Skin of body (tissue), 2 donors: Measurements from ENCODE around the gene NUPR1. TPM values are rescaled to one million over a fixed set of nuclear protein-coding genes. Genes with fewer than 3 reads are reported as not detected.
A peak's percentile ranks its signal among the peaks of the same experiment; 100 is the strongest.
"Not testable (repeated sequence)": the region's sequence is repeated elsewhere in the genome, so short reads cannot be mapped to it uniquely, and the experiment has no call there.

Experiments
- DNase-seq: peaks from one replicate; lab custom pipeline; 2025; lab: John Stamatoyannopoulos, UW
- total RNA-seq: library from RNA; depleted of rRNA; stranded (reverse); fragments of >200 nt; gene quantifications from one replicate; pipeline ENCODE4 v1.2.3, GENCODE V29; 2014

NUPR1 gene
- total RNA-seq, 1 donor from 2014 or later, result 8.4 TPM

DNA sequence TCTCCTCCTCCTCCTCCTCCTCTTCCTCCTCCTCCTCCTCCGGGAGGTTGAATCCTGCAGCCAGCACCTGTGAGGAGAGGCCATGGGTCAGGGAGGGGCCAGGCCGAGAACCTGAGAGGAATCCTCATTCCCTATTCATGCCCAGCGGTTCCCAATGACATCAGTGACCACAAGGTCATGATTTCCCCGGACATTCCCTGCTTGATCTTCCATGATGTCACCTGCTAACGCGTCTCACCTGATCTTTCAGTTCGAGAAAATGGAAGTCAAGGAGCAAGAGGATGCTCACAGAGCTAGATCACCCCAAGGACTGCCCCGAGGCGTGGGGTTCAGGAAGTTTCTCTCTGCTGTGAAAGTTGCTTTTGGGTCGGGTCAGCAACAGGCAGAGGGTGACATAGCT lies 38.9 kb downstream of the NUPR1 start:
- no peak for DNase-seq

DNA sequence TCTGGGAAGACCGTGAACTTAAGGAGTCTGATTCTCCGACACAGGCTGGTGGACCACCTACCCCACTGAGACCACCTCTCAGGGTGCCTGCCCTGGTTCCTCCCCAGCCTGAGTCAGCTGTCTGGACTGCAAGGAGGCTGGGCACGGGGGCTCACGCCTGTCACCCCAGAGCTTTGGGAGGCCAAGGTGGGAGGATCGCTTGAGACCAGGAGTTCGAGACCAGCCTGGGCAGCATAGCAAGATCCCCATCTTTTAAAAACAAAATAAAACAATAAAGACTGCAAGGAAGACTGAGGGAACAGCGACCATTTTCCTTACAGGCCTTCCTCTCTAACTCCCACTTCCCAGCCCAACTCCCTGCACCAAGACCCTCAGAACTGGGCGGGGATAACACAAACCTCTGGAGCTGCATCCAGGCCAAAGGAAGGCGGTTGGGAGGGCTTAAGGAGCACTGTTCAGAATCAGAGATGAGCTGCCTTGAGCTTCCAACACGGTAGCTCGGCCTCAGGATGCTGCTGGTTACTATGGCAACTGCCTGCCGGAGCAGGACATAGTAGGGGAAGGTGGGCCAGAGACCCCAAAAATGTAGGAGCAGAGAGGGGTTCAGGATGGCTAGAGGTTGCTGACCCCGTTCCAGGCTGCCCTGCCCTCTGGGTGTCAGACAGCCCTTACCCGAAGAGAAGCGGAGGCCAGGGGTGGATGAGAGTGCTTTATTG lies 40.0 kb downstream of the NUPR1 start:
- no peak for DNase-seq

DNA sequence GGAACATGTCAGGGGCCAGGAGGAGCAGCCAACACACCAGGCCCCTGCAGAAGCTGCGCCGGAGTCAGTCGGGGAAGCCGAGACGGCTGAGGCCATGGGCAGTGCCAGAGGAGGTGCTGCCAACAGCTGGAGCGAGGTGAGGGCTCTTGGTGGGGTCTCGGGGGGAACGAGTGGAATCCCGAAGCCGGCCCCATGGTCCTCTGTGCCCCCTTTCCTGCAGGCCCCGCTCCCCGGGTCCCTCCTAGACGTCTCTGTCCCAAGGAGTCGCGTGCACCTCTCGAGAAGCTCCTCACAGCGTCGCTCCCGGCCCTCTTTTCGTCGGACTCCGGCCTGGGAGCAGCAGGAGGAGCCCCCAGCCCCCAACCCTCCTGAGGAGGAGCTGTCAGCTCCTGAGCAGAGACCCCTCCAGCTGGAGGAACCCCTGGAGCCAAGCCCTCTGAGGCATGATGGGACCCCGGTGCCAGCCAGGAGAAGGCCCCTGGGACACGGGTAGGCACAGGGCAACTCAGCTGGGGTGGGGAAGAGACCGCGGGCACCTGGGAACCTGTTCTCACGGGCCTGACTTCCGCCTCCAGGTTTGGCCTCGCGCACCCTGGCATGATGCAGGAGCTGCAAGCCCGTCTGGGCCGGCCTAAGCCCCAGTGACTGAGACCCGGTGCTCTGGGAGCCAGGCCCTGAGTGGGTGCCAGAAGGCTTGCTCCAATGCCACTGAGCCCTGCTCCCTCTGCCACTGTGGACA lies 40.7 kb downstream of the NUPR1 start:
- DNase-seq, result no peak

DNA sequence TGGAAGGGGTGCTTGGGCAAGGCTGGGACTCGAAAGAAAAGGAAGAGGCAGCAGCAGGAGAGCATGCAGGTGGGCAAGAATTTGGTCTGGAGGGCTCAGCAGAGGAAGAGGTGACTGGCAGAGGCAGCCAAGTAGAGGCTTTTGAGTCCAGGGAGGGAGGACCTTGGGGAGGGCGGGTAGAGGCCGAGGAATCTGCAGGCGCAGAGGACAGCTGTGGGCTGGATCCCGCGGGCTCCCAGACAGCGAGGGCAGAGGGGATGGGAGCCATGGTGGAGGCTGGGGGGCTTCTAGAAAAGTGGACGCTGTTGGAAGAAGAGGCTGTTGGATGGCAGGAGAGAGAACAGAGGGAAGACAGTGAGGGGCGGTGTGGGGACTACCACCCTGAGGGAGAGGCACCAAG lies 41.4 kb downstream of the NUPR1 start:
- no peak for DNase-seq

DNA sequence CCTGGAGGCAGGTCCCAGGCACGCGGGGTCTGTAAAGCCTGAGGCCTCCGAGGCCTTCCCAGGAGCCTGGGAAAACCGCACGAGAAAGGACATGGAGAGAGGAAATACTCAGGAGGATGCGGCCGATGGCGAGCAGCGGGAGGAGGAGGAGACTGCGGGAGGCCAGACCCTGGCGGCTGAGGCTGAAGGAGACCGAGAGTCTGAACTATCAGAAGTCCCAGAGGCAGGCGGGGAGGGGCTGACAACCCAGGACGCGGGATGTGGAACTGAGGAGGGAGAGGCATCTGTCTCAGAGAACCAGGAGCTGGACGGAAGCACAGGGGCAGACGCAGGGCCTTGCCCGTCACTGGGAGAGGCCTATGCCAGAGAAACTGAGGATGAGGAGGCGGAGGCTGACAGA lies 41.9 kb downstream of the NUPR1 start:
- no peak for DNase-seq

DNA sequence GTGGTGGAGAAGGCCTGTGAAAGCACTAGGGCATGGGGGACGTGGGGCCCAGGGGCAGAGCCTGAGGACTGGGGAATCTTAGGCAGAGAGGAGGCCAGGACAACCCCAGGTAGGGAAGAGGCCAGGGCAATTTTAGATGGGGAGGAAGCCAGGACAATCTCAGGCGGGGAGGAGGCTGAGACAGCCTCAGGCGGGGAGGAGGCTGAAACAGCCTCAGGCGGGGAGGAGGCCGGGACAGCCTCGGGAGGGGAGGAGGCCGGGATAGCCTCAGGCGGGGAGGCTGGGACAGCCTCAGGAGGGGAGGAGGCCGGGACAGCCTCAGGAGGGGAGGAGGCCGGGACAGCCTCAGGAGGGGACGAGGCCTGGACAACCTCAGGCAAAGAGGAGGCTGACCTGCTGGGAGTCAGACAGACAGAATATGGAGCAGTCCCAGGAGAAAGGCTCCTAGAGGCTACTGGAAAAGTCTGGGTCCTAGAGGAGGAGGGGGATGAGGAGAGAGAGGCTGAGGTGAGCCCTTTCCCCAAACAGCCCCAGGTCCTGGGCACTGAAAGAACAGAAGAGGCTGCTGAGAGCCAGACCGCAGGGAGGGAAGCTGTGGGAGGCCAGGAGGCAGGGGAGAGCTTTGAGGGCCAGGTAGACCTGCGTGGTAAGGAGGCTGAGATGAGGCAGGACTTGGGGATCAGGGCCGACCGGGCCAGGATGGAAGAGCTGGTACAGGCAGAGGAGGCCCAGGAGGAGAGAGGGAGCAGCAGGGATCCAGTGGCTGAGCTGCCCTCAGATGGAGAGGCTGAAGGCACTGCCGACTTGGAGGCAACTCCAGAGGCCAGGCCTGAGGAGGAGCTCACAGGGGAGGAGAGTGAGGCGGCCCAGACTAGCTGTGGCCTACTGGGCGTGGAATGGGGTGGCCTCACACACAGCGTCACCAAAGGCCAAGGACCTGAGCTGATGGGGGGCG lies 42.7 kb downstream of the NUPR1 start:
- DNase-seq, result no peak

DNA sequence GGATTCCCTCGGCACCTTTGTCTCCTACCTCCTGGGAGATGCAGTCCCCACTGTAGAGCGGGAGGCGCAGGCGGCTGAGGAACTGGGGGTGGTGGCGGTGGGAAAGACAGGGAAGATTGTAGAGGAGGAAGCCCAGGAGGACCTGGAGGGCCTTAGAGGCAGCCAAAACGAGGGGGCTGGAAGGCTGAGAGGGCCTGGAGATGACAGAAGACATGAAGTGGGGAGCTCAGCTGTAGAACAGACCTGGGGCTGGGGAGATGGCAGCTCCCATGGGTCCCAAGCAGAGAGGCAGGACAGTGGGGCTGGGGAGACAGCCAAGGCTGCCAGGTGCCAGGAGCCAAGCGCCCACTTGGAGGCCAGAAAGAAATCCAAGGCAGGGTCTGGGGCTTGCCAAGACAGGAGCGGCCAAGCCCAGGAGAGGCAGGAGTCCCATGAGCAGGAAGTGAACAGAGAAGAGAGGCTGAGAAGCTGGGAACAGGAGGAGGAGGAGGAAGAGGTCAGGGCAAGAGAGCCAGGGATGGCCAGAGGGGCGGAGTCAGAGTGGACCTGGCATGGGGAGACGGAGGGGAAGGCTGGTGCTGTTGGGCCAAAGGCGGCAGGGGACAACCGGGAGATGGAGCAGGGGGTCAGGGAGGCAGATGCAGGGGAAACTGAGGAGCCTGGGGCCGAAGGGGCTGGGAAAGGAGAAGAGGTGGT lies 43.5 kb downstream of the NUPR1 start:
- DNase-seq, result no peak

DNA sequence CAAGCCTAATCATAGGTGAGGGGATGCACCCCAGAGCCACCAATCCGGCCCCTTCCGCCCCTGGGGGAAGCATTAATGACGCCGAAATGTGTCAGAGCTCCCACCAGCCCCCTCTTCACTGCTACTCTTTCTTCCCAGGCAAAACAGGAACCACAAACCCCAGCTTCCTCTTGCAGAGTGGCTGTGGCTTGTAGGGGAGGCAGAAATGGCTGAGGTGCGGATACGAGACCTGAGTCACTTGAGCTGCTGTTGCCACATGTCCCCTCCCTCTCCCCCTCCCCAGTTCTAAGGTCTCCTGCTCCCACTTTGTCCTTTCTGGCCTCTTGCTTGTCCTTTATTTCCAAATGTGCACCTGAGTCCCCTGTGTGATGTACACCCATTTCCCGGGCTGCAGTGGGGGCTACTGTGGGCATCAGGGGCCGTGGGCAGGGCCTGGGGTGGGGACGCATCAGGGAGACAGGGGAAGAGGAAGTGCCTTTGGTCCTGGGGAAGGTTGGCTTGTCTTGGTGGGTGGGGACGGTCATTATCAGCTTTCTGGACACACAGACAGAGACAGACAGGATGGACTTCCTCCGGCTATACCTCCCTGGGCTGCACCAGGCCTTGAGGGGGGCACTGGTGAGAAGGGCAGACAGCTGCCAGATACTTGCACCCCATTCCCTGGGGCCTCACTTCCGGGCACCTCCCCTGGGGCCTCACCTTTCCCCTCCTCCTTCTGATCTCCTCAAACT lies 44.5 kb downstream of the NUPR1 start, which contains the start of gene APOBR:
TSS of gene APOBR (plus strand) at position 523 of the 731 bp plus-strand sequence. CDS start at position 562, 39 bp downstream.
- no peak for DNase-seq

DNA sequence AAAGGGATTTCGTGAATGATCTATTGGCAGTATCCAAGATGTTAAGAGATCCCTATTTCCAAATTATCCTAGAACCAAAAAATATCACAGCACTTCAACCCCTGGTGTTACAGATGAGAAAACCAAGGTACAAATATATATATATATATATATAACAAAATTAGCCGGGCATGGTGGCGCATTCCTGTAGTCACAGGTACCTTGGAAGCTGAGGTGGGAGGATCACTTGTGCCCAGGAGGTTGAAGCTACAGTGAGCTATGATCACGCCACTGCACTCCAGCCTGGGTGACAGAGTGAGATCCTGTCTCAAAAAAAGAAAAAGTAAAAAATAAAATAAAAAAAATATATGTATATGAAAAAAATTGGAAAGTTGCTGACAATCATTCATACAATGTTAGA lies 46.3 kb downstream of the NUPR1 start:
- no peak for DNase-seq

DNA sequence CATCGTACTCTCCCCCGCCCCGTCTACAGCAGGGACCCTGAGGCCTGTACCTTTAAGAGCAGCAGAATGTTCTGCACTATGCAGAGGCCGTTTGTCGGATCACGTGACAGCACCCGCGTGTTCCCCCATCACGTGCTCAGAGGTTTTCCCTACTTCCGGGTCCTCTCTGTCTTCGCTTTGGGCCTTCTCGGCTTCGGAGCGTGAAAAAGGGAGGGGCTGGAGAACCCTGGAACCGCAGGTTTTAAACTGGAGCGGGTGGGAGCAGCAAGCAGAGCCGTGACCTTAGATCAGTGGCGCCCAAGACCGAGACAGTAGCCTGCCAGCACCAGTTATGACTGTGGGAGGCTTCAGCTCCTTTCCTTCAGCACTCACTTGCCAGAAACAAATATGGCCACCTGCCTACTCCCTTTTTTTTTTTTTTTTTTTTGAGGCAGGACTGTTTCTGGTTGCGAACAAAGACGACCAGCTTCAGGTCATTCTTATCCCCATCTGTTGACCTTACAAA lies 46.8 kb downstream of the NUPR1 start, which contains the start of gene CLN3:
TSS of gene CLN3 (minus strand) at position 105 of the 505 bp plus-strand sequence. CDS start 315 bp downstream, outside the sequence.
- DNase-seq, result peak; percentile 94

DNA sequence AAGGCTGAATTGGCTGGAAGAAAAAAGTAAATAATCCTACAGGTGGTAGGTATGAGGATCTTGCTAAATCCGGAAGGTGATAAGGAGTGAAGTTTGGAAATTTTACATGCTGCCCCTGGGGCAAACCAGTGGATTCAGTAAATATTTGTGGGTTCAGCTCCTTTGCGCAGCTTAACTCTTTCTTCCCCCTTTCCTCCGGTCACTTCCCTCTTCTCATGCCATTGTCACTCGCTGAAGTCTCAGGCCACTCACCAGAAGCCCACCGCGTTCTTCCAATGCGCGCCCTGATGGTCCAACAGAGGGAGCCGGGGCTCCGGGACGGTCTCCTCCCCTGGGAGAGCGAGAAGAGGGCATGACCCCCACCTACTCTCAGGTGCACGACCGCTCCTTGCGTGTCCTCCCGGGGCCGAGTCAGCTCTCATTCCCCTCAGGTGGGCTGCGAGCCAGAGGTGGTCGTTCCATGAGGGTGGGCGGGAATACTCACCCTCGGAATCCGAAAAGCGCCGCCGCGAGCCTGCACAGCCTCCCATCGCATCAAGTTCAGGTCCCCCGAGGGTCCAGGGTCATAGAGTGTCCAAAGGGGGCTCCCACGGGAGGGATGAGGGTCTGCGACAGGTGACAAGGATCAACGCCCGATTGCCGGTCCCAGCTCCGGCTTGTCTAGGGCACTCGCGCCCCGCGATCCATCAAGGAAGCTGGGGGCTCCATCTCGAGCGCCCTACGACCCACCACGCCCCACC lies 47.4 kb downstream of the NUPR1 start:
- no peak for DNase-seq

DNA sequence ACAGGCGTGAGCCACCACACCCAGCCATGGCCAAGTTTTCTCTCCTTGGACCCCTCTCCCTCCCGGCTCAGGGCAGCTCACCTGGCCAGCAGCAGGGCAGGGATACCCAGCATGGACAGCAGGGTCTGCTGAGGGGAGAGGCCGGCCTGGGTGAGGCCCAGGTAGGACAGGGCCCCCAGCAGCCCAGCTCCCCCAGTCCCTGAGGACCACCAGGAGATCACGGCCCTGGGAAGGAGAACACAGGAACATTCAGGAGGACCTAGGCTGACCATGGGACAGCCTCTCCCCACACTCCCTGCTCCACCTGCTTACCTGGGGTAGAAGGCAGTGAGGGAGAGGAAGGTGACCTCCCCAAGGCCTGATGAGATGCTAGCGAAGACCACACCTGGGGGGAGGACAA lies 52.5 kb downstream of the NUPR1 start:
- no peak for DNase-seq

DNA sequence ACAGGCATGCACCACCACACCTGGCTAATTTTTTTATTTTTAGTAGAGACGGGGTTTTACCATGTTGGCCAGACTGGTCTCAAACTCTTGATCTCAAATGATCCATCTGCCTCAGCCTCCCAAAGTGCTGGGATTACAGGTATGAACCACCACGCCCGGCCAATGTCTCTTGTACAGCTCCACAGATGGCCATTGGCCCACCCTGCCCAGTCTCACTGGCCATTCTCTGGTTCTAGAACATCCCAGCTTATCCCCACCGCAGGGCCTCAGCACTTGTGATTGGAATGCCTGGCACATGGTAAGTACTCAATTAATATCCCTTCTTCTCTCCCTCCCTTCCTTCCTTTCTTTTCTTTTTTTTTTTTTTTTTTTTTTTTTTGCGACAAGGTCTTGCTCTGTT lies 55.4 kb downstream of the NUPR1 start:
- not testable (repeated sequence) for DNase-seq

Other genes with a start within 250 kb of the NUPR1 start
- gene SBK1, start 246.4 kb downstream of the NUPR1 start, total RNA-seq, result 1.3 TPM
- 1.9 TPM for gene NPIPB6, start 175.5 kb downstream of the NUPR1 start, total RNA-seq
- gene EIF3CL, start 135.1 kb downstream of the NUPR1 start, total RNA-seq, result 59.1 TPM
- gene NPIPB7, start 66.6 kb downstream of the NUPR1 start, total RNA-seq, result not detected
- 14.6 TPM for gene CLN3, start 46.9 kb downstream of the NUPR1 start, total RNA-seq
- 1.7 TPM for gene APOBR, start 44.3 kb downstream of the NUPR1 start, total RNA-seq
- gene IL27, start 32.1 kb downstream of the NUPR1 start, total RNA-seq, result not detected
- gene SGF29, start 14.9 kb upstream of the NUPR1 start, total RNA-seq, result 9.4 TPM
- 0.39 TPM for gene SULT1A2, start 58.1 kb upstream of the NUPR1 start, total RNA-seq
- 12.0 TPM for gene SULT1A1, start 71.1 kb upstream of the NUPR1 start, total RNA-seq
- gene NPIPB8, start 99.1 kb upstream of the NUPR1 start, total RNA-seq, result 1.7 TPM
- 170 TPM for gene EIF3C, start 172.5 kb upstream of the NUPR1 start, total RNA-seq
- gene NPIPB9, start 212.8 kb upstream of the NUPR1 start, total RNA-seq, result 6.3 TPM